PC-9 (cell line): ENCODE results near the gene NTM.

Experiments used
- EZH2 ChIP-seq: fragments of 200-600 bp; sonication (generic); IDR thresholded peaks from 2 replicates; pipeline ENCODE4 v1.8.0; 2017; ENCODE audit warnings: antibody characterized with exemption, low read depth
- TF ChIP-seq, protein P1 (sequence below): fragments of 200-600 bp; sonication (generic); conservative IDR thresholded peaks from 2 replicates; pipeline ENCODE4 v1.6.1; 2017; ENCODE audit warnings: mixed run types, antibody characterized with exemption, mild to moderate bottlenecking, moderate library complexity

- TF ChIP-seq, protein P1, sequence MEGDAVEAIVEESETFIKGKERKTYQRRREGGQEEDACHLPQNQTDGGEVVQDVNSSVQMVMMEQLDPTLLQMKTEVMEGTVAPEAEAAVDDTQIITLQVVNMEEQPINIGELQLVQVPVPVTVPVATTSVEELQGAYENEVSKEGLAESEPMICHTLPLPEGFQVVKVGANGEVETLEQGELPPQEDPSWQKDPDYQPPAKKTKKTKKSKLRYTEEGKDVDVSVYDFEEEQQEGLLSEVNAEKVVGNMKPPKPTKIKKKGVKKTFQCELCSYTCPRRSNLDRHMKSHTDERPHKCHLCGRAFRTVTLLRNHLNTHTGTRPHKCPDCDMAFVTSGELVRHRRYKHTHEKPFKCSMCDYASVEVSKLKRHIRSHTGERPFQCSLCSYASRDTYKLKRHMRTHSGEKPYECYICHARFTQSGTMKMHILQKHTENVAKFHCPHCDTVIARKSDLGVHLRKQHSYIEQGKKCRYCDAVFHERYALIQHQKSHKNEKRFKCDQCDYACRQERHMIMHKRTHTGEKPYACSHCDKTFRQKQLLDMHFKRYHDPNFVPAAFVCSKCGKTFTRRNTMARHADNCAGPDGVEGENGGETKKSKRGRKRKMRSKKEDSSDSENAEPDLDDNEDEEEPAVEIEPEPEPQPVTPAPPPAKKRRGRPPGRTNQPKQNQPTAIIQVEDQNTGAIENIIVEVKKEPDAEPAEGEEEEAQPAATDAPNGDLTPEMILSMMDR: no peak
- no peak for TF ChIP-seq EZH2
These were observed 421.8 kb downstream of the NTM start for GRCh38 chr11:131792243-131792642.
